ENCODE results near the gene DOCK9.

- no peak for TF ChIP-seq CTCF (conservative IDR thresholded peaks at IDR 0.05; ENCODE audit: low read depth, low read length)
- no peak for TF ChIP-seq EZH2 (IDR thresholded peaks at IDR 0.05; ENCODE audit: low read length, unreplicated experiment)
- TF ChIP-seq EZH2phosphoT487 (IDR thresholded peaks at IDR 0.05; ENCODE audit: borderline replicate concordance, low read length), result no peak
Measured at GRCh38 chr13:98983182-98983581, 5.3 kb upstream of the DOCK9 start.
